DMS53 (cell line): Measurements from ENCODE around the gene OR7G1.
A peak's percentile ranks its signal among the peaks of the same experiment; 100 is the strongest.

Experiments
- DNase-seq: peaks from one replicate; lab custom pipeline; 2025; lab: John Stamatoyannopoulos, UW

Gene OR7G1, protein sequence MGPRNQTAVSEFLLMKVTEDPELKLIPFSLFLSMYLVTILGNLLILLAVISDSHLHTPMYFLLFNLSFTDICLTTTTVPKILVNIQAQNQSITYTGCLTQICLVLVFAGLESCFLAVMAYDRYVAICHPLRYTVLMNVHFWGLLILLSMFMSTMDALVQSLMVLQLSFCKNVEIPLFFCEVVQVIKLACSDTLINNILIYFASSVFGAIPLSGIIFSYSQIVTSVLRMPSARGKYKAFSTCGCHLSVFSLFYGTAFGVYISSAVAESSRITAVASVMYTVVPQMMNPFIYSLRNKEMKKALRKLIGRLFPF

DNA sequence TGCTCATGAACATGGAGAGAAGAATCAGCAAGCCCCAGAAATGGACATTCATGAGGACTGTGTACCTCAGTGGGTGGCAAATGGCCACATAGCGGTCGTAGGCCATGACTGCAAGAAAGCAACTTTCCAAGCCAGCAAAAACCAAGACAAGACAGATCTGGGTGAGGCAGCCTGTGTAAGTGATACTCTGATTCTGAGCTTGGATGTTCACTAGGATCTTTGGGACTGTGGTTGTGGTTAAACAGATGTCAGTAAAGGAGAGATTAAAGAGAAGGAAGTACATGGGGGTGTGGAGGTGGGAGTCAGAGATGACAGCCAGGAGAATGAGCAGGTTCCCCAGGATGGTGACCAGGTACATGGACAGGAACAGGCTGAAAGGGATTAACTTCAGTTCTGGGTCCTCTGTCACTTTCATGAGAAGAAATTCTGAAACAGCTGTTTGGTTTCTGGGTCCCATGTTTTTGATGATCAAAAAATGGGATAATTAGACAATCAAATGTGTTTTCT, at the start of gene OR7G1:
Gene OR7G1, minus strand, starts transcription at position 457 of the 507 bp plus-strand sequence. Its CDS starts 0 bp downstream, at position 457.
- no peak for DNase-seq

DNA sequence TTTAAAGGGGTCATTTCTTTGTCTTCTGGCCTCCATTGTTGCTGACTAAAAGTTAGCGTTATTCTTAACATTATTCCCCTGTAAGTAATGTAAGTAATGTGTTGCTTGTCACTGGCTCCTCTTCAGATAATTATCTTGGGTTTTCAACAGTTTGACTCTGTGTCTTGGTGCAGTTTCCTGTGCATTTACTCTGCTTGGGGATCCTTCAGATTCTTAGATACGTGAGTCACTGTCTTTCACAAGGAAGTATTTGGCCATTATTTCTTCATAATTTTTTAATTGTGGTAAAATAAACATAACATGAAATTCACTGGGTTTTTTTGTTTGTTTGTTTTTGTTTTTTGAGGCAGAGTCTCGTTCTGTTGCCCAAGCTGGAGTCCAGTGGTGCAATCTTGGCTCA, 49.7 kb upstream of the OR7G1 start:
- no peak for DNase-seq

DNA sequence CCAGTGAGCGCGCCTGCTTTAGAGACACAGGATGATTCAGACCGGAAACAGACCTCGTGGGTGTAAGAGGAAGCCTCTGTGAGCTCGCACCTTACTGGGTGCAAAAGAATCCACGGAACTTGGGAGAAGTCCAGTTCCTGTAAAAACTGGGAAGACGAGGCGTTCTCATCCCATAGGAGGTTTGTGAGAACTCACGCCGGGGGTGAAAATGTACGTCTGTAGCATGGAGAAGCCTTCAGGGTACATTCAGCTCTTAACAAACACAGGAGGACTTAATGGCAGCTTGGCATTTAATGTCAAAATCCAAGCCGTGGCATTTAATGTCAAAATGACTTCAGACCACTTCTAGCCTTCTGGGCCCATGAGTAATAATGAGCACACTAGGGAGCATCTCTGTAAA, 45.9 kb upstream of the OR7G1 start:
- DNase-seq: no peak

DNA sequence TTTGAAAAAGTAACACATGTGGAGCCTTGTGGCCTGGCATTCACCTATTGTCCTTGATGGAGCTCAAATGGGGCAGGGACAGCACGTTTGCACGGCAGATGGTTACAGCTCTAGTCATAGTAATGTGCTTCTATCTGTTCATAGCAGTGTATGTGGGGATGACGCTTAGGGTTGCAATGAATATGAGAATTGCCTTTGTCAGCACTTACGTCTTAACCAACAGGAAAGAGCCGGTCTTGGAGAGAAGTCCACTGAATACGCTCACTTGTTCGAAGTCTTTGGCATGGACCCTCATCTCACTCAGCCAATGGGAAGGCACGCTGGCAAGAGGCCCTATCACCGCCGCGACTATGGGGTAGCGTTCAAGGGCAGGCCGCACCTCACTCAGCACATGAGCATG, 44.3 kb upstream of the OR7G1 start:
- DNase-seq: no peak

DNA sequence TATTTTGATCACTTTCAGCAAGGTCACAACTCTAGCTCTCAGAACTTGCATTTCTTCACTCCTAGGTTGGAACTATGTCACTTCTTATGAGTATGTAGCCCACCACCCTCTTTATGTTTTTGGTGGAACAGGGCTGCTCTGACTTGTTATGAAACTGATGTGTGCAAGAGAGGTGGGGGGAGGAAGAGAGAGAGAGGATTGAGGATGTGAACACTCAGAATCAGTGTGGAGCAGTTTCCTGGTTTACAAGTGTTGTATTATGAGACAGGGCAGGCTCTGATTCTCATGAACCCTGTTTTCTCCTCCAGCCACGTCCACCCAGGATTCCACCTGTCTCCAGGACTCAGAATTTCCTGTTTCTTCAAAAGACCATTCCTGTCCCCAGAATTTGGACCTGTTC, 40.7 kb upstream of the OR7G1 start:
- no peak for DNase-seq

DNA sequence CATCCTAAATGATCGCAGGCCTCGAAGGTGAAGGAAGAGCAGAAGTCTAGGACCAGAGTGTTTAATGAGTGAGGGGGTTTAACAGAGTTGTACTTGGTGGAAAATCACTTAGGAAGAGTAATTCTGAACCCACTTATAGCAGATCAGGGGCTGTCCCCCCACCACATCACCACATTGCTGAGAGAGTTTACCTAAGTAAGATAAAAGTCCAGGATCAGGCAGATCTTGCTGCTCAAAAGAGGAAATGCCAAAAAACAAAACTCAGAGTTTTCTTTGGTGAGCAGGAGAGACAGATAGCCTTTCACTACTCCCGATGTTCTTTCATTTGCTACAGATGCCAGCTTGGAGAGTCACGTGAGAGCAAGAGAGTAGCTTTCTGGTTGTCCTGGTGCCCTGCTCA, 40.0 kb upstream of the OR7G1 start:
- no peak for DNase-seq

DNA sequence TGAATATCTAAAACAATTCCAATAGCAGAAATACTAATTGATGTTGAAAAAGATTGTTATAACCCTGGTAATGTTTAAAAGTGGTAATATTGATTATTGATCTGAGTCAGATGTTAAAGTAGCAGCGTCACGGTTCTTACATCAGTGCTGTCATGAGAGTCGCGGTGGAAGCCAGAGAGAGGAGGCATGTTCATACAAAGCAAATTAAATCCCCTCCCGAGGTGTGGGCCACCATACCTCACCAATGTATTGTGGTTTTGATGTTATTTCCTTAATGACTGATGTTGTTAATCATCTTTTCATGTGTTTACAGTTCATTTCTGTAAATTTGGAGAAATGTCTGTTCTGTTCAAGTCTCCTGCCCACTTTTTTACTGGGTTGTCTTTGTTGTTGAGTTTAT, 35.8 kb upstream of the OR7G1 start:
- DNase-seq: no peak

DNA sequence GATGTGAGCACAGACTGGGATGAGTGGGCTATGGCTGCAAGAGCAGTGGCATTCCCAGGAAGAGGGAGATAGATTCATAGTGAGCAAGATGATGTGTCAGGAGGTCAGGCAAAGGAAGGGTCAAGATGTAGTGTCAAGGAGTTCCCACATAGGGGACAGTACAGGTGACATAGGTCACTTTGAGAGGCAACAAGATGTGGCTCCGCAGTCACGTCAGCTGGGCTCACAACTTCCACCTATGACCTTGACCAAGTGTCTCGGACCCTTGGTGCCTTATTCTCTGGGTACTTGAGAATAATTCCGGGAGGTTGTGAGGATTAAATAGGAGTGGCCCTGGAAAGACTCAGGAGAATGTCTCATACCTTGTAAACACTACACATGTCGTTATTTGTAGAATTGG, 35.1 kb upstream of the OR7G1 start:
- no peak for DNase-seq

DNA sequence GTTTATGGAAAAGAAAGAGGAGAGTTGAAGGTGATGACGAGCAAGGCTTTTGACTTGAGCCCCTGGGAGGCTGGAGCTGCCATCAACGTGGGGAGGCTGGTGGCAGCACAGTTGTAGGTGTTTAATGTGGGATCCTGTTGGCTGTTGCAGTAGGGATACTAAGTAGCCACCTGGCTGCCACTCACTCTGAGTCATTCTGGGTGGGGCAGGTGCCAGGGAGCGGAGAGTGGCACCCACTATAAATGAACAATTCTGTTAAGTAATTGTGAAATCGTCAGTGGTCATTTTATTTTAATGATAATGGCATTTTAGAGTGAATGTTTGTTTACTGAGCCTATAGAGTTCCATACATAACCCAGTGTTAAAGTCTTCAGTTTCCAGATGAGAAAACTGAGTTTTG, 34.4 kb upstream of the OR7G1 start:
- no peak for DNase-seq

DNA sequence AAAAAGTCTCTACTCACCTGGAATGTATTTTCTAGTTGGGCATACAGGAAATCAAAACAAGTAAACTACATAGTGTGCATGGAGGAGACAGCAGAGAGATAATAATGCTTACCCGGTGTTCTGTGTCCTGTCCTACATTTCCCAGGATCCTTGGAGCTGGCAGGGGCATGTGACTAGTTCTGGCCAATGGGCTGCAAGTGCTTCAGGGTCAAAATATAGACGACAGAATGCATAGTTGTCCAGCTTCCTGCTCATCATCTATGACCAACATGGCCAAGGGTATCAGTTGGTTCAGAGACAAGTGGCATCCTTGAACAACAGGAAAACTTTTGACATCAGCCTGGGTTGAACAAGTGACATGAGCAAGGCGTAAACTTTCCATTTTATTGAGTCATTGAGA, 33.1 kb upstream of the OR7G1 start:
- no peak for DNase-seq

DNA sequence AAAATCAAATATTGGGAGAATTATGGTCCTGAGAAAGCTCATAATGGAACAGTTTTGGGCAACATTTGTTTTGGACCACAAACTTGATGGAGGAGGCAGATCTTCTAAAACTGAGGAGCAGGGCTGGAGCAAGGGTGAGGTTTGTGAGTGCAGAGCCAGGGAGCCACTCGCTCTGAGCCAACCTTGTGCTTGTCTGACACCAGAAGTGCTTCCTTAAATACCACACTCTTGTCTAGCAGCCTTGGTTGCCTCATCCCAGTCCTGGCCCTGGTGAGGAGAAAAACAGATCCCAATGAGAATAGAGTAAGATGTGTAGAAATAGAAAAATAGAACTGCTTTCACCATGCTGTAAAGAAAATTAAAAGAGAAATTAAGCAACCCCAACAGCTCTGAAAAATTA, 31.3 kb upstream of the OR7G1 start:
- no peak for DNase-seq

DNA sequence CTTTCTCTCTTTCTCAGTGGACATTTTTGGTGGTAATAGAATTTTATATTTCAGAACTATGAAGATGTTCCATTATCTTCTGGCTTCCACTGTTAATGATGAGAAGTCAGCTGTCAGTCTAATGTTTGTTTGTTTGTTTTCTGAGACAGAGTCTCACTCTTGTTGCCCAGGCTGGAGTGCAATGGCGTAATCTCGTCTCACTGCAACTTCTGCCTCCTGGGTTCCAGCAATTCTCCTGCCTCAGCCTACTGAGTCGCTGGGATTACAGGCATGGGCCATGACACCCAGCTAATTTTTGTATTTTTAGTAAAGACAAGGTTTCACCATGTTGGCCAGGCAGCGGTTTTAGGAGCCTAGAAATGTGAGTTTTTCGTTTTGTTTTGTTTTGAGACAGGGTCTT, 29.4 kb upstream of the OR7G1 start:
- DNase-seq: peak; percentile 7

DNA sequence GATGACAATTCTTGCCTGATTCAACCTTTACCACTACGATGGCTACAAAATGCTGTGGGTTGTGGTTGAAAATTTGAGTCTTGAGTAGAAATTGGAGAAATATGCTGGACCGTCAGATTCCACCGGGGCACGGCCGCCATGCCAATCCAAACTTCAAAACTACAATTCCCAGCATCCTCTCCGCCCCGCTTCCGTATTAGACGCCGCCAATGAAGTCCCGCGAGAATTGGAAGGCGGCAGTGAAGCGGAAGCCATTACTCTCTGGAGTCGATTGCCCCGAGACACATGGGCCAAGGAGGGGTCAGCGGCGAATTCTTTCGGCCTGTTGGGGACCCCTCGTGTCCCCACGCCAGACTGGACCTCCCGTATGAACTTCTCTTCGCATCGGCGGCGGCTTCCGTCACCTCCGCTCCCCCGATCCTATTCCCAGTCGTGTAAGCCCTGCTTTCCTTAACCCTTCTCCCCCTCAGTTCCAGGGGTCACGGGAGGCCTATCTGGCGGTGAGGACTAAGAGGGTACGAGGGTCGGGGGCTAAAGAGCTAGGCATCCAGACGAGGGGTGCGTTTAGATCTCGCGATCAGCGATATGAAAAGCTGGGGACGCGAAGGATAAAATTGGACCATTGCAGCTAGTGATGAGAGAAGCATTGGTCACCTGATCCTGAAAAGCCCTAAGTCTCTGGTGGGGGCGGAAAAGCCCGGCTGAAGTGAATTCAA, 24.8 kb upstream of the OR7G1 start, which contains the start of gene ZNF317:
Gene ZNF317, plus strand, starts transcription at position 239 of the 716 bp plus-strand sequence. CDS start 15,620 bp downstream, outside the sequence.
- DNase-seq: peak; percentile 92

DNA sequence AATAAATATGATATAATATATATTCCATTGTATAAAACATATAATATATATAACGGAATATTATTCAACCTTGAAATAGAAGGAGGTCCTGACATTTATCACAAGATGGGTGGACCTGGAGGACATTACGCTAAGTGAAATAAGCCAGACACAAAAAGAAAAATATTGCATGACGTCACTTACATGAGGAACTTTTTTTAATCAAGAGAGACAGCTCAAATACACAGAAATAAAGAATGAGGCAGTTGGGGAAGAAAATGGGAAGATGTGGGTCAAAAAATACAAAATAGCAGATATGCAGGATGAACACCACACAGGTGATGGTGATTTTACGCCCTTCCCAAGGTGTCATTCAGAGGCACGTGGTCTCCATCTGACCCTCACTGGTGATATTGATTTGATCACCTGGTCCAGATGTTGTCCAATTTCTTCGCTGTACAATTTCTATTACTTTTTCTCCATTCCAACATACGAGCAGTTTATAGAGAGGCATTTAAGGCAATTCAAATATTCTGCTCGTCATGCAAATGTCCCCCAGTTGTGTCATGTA, 24.1 kb upstream of the OR7G1 start:
- DNase-seq: peak; percentile 41

DNA sequence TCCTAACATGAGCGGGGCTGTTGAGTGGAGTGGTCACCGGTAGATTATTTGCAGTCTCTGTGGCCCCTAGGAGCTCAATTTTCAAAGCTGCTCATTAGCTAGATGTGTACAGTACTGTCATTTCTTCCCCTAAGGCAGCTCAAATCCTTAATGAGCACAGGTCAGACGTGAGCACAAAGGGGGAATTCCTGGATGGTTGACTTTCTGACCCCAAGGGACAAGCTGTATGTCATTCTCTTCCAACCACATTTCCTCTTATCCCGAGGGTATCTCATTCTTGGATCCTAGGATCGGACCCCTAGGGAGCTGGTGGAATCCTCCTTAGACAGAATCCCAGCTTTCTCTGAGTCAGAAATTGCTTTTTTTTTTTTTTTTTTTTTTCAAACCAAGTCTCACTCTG, 16.9 kb upstream of the OR7G1 start:
- no peak for DNase-seq

DNA sequence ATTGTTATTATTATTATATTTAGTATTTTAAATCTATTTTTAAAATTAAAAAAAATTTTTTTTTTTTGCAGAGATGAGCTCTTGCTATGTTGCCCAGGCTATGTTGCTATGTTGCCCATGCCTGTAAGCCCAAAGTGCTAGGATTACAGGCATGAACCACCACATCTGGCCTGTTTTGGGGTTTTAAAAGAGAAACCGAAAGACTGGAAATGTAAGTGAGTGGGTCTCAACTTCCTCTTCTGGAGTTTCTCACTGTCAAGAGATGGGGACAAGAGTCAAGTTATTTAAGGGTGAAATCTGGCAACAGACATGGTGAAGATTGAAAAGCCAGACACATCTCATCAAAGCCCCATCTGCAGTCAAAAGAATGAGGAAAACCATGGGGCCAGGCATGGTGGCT, 15.4 kb upstream of the OR7G1 start:
- DNase-seq: no peak

DNA sequence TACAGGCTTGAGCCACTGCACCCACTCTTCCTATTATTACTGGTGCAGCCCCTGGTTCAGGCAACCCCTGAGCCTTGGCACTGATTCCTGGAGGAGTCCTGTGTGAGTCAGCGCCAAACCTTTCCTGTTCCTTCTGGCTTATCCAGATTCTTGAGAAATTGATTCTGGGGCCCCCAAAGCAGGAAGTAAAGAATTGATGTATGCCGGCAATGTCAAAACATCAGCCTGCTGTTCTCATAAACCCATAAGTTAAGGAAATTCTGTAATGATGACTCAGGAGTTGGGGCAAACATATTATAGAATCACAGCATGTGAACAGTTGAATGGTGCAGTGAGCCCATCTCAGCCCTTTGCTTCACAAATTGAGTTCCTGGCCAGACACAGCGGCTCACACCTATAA, 12.6 kb upstream of the OR7G1 start:
- no peak for DNase-seq

DNA sequence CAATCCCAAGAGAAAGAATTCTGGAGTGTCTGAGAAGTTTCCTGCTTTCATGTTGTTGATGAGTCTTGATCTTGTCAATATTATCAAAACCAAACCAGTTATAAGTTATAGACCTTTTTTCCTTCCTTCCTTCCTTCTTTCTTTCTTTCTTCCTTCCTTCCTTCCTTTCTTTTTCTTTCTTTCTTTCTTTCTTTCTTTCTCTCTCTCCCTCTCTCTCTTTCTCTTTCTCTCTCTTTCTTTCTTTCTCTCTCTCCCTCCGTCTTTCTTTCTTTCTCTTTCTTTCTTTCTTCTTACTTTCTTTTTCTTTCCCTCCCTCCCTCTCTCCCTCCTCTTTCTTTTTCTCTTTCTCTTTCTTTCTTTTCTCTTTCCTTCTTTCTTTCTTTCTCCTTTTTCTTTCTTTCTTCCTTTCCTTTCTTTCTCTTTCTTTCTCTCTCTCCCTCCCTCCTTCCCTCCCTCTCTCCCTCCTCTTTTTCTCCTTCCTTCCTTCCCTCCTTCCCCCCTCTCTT, 11.4 kb upstream of the OR7G1 start, which contains the start of gene OR7G3:
Gene OR7G3, minus strand, starts transcription at position 51 of the 506 bp plus-strand sequence. Its CDS starts 0 bp downstream, at position 51.
- DNase-seq: no peak

DNA sequence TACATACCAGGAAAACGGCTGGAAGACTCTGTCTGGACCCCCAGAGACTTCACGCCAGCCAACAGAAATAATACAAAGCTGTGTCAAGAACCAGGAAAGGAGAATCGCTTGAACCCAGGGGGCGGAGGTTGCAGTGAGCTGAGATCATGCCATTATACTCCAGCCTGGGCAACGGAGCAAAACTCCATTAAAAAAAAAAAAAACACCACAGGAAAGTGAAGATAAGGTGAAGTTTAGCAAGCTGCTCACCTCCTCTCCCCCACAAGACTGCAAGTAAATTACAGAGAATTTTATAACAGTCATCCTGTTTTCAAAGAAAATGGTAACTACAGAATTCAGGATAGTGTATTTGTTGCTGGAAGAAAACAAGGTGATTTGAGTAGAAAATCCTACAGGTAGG, 984 bp upstream of the OR7G1 start:
- no peak for DNase-seq

DNA sequence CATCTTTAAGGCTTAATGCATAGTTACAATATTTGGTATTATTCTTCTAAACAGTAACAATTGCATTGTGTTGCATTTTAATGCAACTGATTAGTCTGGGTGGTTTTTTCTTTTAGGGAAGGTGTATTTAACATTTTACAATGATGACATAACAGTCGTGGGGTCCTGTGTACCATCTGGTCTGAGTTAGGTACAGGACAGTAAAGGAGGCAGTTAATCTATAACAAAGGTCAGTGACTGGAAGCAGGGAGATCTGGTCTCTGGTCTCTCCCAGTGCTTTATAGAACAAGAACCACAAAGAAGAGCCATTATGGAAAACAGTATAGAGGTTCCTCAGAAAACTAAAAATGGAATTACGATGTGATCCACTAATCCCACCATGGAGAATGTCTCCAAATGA, 5.6 kb downstream of the OR7G1 start:
- no peak for DNase-seq

DNA sequence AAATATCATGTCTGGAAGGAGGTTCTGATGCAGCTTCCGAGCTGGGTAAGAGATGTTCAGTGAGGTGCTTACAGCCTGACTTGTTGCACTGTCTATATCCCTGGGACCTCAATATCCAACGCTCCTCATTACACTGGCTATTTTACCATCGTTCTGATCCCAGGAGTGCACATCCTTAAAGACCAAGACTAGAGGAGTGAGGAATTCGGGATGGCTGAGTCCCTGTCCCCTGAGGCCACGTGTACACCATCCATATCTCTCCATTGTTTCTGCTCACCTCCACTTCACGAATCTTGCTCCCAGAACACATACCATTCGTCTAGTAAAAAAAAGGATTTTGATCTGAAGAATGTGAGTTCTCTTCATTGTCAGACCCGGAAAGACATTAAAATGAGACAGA, 8.2 kb downstream of the OR7G1 start, which contains the start of gene OR7G2:
Gene OR7G2, minus strand, starts transcription at position 101 of the 400 bp plus-strand sequence. CDS start 4,232 bp downstream, outside the sequence.
- DNase-seq: no peak

DNA sequence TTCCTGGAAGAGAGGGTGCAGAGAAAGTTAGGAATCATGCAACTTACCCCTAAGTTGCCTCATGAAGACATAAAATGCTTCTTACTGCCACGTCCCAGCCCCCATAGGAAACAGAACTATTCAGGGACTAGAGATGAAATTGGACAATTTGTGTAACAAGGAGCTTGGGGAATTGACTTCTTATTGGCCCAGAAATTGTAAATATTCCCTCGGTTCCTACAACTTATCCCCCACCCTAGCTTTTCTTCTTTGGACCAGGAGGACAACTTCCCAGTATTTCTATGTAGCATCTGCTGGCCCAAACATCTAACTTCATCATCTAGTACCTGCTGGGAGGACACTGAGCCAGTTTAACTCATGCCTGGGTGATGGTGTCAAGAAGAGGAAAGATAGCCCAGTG, 28.8 kb downstream of the OR7G1 start, which contains the start of gene OR1M1:
Gene OR1M1, plus strand, starts transcription at position 301 of the 400 bp plus-strand sequence. CDS start 6,184 bp downstream, outside the sequence.
- DNase-seq: no peak
